Glomerular visceral epithelial cell (primary cell): ENCODE results near the gene ABHD2.
A peak's percentile ranks its signal among the peaks of the same experiment; 100 is the strongest.

Source experiments
- DNase-seq: peaks from one replicate; pipeline ENCODE4 v3.0.0-alpha.2; 2016; ENCODE audit errors: extremely low spot score

Gene ABHD2

DNA sequence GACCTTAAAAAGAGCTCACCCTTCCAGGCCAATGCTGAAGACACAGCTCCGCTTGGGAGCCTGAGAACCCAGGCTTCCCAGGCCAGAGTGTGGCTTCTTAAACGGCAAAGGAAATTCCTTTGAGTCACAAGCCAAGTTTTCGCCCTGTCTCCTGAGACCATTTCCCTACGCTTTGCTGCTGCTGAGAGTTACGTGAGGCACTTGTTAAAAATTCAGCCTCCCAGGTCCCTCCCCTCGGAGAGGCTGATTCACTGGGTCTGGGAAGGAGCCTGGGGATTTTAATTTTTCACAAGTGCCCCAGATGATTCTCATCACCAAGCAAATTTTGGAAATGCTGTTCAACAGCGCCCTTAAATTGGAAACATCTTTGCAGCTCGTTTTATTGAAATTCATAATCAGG lies 107.6 kb downstream of the ABHD2 start:
- no peak for DNase-seq

DNA sequence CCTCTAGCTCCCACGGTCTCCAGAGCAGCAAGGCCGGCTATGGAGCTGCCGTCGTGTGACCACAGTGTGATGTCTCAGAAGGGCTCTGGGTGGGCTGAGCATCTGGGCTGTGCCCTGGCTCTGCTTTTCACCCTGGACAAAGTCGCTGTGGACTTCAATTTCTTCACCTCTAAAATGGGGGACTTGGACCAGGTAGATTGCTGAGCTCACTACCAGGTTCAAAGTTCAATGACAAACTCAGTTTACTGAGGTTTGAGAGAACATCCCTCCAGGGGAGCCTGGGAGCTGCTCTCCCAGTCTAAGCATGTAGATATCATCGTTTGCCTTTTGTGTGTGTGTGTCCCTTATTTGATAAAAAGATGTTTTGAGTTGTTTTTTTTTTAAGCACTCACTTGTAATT lies 108.0 kb downstream of the ABHD2 start:
- DNase-seq = no peak

- no peak for DNase-seq
These were observed 108.7 kb downstream of the ABHD2 start for GRCh38 chr15:89196994-89197393.

GRCh38 chr15:89197503-89197971 lies 109.3 kb downstream of the ABHD2 start:
- DNase-seq = no peak

DNA sequence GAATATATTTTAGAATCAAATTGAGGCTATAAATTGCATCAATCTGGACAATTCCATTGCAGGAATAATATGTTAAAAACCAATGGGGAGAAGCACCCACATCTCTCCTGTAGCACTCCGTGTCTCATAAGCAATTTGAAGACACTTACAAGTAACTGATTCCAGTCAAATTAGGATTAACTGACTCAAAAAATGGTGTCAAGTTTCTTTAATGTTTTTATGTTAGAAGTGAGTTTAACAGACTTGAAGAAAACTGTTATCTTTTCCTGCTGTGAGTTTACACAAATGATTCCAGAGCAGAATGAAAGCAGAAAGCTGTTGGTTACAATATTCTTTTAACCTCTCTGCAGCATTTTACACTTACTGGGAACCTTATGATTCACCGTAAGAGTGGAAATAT lies 109.9 kb downstream of the ABHD2 start:
- no peak for DNase-seq

- DNase-seq = no peak
These were observed 110.7 kb downstream of the ABHD2 start for GRCh38 chr15:89198934-89199333.

DNA sequence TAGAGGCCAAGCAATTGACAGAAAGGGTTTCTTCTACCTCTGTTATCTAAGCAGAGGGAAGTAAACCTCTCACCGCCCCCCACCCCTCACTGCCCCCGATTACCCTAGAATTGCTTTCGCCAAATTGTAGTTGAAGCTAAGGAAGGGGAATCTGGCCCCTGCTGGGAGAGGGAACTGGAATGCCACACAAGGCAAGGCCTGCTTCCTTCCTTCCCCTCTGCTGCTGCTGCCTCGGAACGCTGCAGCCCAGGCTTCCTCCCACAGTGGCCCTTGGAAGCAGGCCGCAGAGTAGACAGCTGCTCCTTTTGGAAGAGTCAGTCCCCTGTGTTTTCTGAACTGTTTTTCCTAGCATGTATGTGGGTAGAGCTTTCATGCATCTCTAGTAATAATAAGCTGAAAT lies 111.5 kb downstream of the ABHD2 start:
- DNase-seq = no peak

GRCh38 chr15:89200182-89200581 lies 111.9 kb downstream of the ABHD2 start:
- no peak for DNase-seq

- DNase-seq = no peak
These were observed 113.3 kb downstream of the ABHD2 start for GRCh38 chr15:89201465-89202005.

DNA sequence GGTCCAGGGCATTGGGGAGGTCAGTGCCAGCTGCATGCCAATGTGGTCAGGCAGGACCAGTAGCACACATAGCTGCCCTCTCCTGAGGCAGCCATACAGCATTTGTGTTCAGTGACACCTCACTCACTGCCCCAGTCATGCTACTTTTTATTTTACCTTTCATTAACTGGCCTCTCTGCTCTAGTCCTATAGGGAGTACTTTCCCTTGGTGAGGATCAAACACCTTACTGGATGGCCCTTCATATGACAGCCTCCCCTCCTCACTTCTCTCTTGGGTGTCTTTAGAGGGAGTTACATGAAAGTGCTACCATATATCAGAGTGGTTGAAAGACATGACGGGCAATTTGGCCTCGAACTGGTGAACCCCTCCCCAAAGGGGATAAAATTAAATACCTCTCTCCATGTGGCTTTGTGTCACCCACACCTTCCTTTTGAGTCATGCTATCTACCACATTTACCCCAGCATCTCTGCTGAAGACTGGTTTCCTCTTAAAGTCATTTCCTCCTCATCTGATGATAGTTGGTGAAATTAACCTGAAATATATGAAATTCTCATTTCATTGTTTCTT lies 115.5 kb downstream of the ABHD2 start:
- peak; percentile 22 for DNase-seq

DNA sequence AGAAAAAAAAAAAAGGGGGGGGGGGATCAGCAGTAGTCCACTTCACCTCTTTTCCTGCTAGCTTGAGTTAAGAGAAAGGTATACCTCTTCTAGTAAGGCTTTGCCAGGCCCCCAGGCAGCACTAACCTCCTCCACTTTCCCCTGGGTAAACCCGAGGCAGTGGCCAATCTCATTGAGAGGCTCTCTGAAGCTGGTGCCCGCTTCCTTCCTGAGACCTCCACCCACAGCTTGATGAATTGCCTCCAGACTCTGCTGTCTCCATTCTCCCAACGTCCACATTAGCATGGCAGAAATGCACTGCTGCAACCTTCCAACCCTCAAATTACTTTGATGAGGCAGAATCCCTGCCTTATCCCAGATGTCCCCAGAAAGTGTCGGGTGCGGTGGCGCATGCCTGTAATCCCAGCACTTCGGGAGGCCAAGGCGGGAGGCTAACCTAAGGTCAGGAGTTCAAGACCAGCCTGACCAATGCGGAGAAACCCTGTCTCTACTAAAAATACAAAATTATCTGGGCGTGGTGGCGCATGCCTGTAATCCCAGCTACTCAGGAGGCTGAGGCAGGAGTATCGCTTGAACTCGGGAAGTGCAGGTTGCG lies 117.8 kb downstream of the ABHD2 start:
- no peak for DNase-seq

- peak; percentile 78 for DNase-seq
These were observed 118.7 kb downstream of the ABHD2 start for GRCh38 chr15:89206908-89207331.

DNA sequence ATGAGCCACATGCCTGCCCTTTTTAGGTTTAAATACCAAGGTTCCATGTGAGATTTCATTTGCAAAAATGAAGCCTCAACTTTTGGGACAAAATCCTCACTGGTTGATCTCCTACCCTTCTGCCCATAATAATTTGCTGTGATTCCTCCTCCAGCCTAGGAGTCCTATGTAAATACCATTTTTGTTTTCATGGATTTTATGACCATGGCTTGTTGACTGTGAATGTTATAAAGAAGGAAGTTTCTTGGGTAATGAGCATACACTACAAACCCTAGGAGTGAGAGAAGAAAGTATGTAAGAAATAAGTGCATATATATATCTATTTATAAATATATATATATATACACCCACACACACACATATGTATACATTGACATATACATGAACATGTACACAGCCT lies 120.0 kb downstream of the ABHD2 start:
- DNase-seq = no peak

DNA sequence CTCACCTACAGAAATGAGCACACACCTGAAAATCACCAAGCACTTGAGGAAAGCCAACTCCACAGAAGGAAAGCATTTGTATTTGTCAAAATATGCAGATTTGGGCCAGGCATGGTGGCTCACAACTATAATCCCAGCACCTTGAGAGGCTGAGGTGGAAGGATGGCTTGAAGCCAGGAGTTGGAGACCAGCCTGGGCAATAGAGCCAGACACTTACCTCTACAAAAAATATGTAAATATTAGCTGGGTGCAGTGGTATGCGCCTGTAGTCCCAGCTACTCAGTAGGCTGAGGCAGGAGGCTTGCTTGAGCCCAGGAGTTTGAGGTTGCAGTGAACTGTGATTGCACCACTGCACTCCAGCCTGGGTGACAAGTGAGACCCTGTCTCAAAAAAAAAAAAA lies 120.8 kb downstream of the ABHD2 start:
- no peak for DNase-seq

GRCh38 chr15:89211678-89212170 lies 123.5 kb downstream of the ABHD2 start:
- no peak for DNase-seq

DNA sequence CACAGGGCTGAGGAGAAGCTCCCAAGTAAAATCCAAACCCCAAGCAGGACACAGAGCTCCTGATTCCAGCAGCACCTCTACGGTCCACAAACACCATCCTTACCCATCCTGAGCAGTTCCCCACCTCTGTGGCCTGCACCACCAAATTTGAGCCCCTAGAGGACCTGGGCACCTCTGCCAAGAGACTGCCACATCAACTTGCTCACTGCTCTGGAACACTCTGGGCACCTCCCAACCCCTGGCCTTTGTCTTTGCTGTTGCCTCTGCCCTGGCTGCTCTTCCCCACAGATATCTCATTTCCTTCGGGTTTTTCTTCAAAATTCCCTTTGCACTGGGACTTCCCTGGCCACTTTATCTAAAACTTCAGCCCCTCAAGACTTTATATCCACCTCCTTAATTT lies 127.4 kb downstream of the ABHD2 start:
- no peak for DNase-seq

GRCh38 chr15:89217031-89217430 lies 128.8 kb downstream of the ABHD2 start:
- no peak for DNase-seq

- DNase-seq = no peak
These were observed 129.6 kb downstream of the ABHD2 start for GRCh38 chr15:89217686-89218376.

DNA sequence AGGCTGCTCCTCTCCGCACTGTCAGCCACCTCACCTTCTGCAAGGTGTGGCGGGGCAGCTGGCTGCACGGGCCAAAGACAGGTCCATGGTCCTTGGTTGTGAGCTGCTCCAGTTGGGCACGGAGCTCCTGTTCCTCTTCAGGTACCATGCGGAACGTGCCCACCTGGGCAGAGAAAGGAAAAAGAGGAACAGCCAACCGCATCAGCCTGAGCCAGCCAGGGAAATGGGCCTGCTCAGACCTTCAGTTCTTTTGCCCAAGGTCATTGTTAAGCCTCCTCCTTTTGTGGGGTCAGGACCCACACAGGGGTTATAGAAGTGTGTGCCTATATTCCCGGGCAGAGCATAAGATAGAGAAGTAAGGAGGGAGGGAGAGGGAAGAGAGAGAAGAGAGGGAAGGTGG lies 130.3 kb downstream of the ABHD2 start:
- no peak for DNase-seq

- DNase-seq = no peak
These were observed 133.3 kb downstream of the ABHD2 start, which contains the start of gene RLBP1 for GRCh38 chr15:89221543-89221942. TSS of gene RLBP1 (minus strand) at chr15:89221579. CDS start at chr15:89218975, 2,604 bp downstream.

GRCh38 chr15:89225588-89225987 lies 137.3 kb downstream of the ABHD2 start:
- DNase-seq = no peak

DNA sequence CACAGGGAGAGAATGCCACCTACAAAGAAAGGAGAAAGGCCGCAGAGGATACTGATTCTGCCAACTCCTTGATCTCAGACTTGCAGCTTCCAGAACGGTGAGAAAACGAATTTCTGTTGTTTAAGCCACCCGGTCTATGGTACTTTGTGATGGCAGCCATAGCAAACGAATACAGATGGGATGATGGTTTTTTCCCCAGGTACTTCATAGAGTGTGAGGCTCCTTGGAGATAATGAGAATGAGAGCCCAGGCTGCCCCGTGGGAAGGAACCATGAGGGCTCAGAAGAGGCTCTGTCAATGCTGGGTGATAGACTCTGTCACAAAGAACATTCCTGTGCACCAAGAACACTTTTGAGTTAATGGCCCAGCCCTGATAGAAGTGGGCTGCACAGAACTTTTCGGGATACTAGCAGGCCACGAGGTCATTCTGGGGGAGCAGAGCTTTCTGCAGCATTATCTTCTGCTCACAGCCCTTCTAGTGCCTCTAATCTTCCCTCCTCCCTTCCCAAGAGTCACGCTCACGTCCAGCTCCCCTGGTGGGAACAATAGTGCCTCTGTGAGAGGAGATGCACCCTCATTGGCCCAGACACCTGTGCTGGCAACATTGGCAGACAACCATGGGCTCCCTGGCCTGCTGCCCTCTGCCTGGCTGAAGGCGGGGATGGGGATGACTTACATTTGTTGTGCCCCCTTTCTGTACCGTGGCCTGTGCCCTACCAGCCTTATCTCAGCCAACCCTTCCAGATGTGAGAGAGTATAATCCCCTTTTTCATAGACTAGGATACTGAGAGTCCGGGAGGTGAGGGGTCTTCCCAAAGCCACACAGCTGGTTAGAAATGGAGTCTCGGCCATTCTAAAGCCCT lies 138.3 kb downstream of the ABHD2 start:
- no peak for DNase-seq
